ENCODE data around the gene ZNF41. TPM values are rescaled to one million over a fixed set of nuclear protein-coding genes. Genes with fewer than 3 reads are reported as not detected.

Gene ZNF41
- total RNA-seq (2013), result 14.3 TPM
- polyA plus RNA-seq (1 to 10 TPM; 1.8 to 4.3 (median 3.1) TPM), polyA minus RNA-seq (6.0 and 8.2 TPM in 2 replicates), total RNA-seq (7.1 to 26.2 (median 13.2) reads per million in 11 experiments)

GRCh38 chrX:47482512-47483305 lies at the start of gene ZNF41:
Gene ZNF41, minus strand, starts transcription at chrX:47483222. Its CDS starts 15,741 bp downstream, at chrX:47467481.
- H3K4me2 ChIP-seq (replicated peaks; ENCODE audit: extremely low read depth, low read length, poor library complexity, severe bottlenecking), result peak within 1 kb of the TSS; percentile 62
- H3K9me3 ChIP-seq (replicated peaks in 1 of 2; ENCODE audit: control insufficient read depth in 1 of 2, insufficient read depth in 1 of 2, low read length in 2 of 2), result no peaks in the 10 kb centered on the region
- H3K27me3 ChIP-seq (ENCODE audit: control insufficient read depth in 2 of 2, insufficient read depth in 2 of 2, low read length in 2 of 2), result no peaks in the 10 kb centered on the region
- peak within 1 kb of the TSS; percentile 86 to 91 for H3K27ac ChIP-seq (ENCODE audit: low read depth in 1 of 2, low read length in 2 of 2)
- H3K27me3 Mint-ChIP-seq (ENCODE audit: low read depth in 3 of 3), result peaks cover 0 to 11% (median 0%) of the 10 kb centered on the region in 3 donors
- peaks cover 51% of the 10 kb centered on the region for H3K79me2 ChIP-seq (ENCODE audit: insufficient read depth, low read length)
- peak within 1 kb of the TSS; percentile 89 to 91 for H3K4me3 Mint-ChIP-seq
- no peaks in the 10 kb centered on the region for H4K20me1 ChIP-seq (ENCODE audit: insufficient read depth, low read length)
- peak; percentile 67 to 83 (median 70) for DNase-seq
- peaks cover 29% of the 10 kb centered on the region for H3K4me1 Mint-ChIP-seq
- intact Hi-C loops (cut with micrococcal nuclease), result loop anchor here (5.0 kb wide), 2 partner anchors 40 to 290 kb away; partner anchors contain the start of gene UBA1 (in 1 of the 2)
- peaks cover 0 to 16% (median 4%) of the 10 kb centered on the region in 7 donors for H3K9me3 Mint-ChIP-seq
- no peaks in the 10 kb centered on the region for H3K36me3 Mint-ChIP-seq
- WGBS (ENCODE audit: insufficient coverage), result 0% methylated on average over 24 of the region's 77 CpGs
- peak within 1 kb of the TSS; percentile 91 to 98 (median 96) for H3K27ac Mint-ChIP-seq
- H2AFZ ChIP-seq (ENCODE audit: insufficient read depth, low read depth, low read length, poor library complexity, severe bottlenecking), result peak within 1 kb of the TSS; percentile 71
- H3K4me1 ChIP-seq (ENCODE audit: control insufficient read depth in 1 of 2, insufficient read depth in 2 of 2, low read length in 2 of 2), result peaks cover 19 to 23% of the 10 kb centered on the region in 2 donors
- H3K4me3 ChIP-seq (replicated peaks in 1 of 3; ENCODE audit: low read depth in 2 of 3, low read length in 3 of 3), result peak within 1 kb of the TSS; percentile 83 to 85 (median 83)
- H3K36me3 ChIP-seq (replicated peaks in 1 of 2; ENCODE audit: control insufficient read depth in 1 of 2, insufficient read depth in 2 of 2, low read length in 2 of 2), result no peaks in the 10 kb centered on the region
- no peak for TF ChIP-seq CTCF (IDR thresholded peaks at IDR 0.05)
- H3K9ac ChIP-seq (ENCODE audit: insufficient read depth, low read length, poor library complexity, severe bottlenecking), result peak within 1 kb of the TSS; percentile 90

DNA sequence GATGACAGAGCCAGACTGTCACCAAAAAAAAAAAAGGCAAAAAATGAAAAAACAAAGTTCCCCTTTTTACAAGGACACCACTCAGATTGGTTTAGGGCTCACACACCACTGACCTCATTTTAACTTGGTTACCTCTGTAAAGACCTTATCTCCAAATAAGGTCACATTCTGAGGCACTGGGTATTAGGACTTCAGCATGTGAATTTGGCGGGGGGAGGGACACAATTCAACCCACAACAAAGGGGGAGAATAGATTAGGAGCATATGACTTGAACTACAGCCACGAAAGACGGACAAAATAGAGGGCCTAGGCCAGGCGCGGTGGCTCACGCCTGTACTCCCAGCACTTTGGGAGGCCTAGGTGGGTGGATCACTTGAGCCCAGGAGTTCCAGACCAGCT lies 47.0 kb upstream of the ZNF41 start:
- Histone ChIP-seq H3K79me2 (ENCODE audit: insufficient read depth, low read length) (no peaks in the 10 kb centered on the region), H3K4me3 (replicated peaks in 1 of 3; ENCODE audit: low read depth in 2 of 3, low read length in 3 of 3) (no peak overlapping the region), H3K4me2 (replicated peaks; ENCODE audit: extremely low read depth, low read length, poor library complexity, severe bottlenecking) (no peak overlapping the region), H4K20me1 (ENCODE audit: insufficient read depth, low read length) (no peaks in the 10 kb centered on the region), H3K27me3 (ENCODE audit: control insufficient read depth in 2 of 2, insufficient read depth in 2 of 2, low read length in 2 of 2) (no peaks in the 10 kb centered on the region), H3K9ac (ENCODE audit: insufficient read depth, low read length, poor library complexity, severe bottlenecking) (no peak overlapping the region), H3K9me3 (replicated peaks in 1 of 2; ENCODE audit: control insufficient read depth in 1 of 2, insufficient read depth in 1 of 2, low read length in 2 of 2) (no peaks in the 10 kb centered on the region), H3K27ac (ENCODE audit: low read depth in 1 of 2, low read length in 2 of 2) (no peak overlapping the region), H2AFZ (ENCODE audit: insufficient read depth, low read depth, low read length, poor library complexity, severe bottlenecking) (no peak overlapping the region), H3K36me3 (replicated peaks in 1 of 2; ENCODE audit: control insufficient read depth in 1 of 2, insufficient read depth in 2 of 2, low read length in 2 of 2) (no peaks in the 10 kb centered on the region), H3K4me1 (ENCODE audit: control insufficient read depth in 1 of 2, insufficient read depth in 2 of 2, low read length in 2 of 2) (no peaks in the 10 kb centered on the region)
- Mint-ChIP-seq H3K4me3 (no peak overlapping the region), H3K9me3 (peaks cover 0 to 3% (median 0%) of the 10 kb centered on the region in 7 donors), H3K27me3 (ENCODE audit: low read depth in 3 of 3) (peaks cover 0 to 7% (median 0%) of the 10 kb centered on the region in 3 donors), H3K36me3 (no peaks in the 10 kb centered on the region), H3K27ac (no peak overlapping the region), H3K4me1 (no peaks in the 10 kb centered on the region)
- no peak for TF ChIP-seq CTCF (IDR thresholded peaks at IDR 0.05)
- peak in 1 of 3 donors; percentile 5 for DNase-seq
- WGBS (ENCODE audit: insufficient coverage), result no CpG with 5 or more reads among the region's 6 CpGs
- intact Hi-C loops (cut with micrococcal nuclease), result no loop called here

All from CD14-positive monocyte (primary cell).